Hair follicle dermal papilla cell (primary cell): Measurements from ENCODE around the gene CEP72. TPM values are rescaled to one million over a fixed set of nuclear protein-coding genes. Genes with fewer than 3 reads are reported as not detected.

Source experiments
- total RNA-seq: library from RNA; depleted of rRNA; stranded (reverse); fragments of >200 nt; gene quantifications from 2 replicates; pipeline ENCODE4 v1.2.3, GENCODE V29; 2012

Gene CEP72
- total RNA-seq: 1.5 and 2.1 TPM in 2 replicates

DNA sequence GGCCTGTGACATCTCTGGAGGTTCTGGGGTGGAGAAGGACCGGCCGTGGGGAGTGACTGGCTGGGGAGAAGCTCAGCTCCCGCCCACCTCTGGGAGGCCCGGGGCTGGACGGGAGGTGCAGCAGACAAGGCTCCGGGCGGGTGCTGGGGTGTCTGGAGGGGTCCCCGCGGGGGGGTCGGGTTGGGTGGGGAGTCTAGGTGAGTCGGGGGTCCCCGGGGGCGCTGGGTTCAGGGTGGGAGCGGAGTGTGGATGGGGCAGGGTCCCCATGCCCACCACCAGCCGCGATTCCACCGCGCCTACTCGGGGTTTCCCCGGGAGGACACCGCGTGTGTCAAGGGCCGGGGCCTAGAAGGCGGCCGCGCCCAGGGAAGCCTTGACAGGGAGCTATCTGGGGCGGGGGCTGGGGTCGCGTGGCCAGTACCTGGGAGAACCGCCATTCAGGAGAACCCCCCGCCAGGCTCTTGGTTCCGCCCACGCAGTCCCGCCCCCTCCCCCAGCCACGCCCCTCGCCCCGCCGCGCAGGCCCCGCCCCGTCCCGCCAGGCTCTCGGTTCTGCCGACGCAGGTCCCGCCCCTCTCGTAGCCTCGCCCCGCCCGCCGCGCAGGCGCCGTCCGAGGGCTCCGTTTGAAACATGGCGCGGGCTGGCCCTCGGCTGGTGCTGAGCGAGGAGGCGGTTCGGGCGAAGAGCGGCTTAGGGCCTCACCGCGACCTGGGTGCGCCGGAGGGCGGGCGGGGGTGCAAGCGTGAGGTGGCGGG is at the start of gene CEP72:
TSS of gene CEP72 (plus strand) at position 610 of the 756 bp plus-strand sequence. CDS start at position 632, 22 bp downstream.

DNA sequence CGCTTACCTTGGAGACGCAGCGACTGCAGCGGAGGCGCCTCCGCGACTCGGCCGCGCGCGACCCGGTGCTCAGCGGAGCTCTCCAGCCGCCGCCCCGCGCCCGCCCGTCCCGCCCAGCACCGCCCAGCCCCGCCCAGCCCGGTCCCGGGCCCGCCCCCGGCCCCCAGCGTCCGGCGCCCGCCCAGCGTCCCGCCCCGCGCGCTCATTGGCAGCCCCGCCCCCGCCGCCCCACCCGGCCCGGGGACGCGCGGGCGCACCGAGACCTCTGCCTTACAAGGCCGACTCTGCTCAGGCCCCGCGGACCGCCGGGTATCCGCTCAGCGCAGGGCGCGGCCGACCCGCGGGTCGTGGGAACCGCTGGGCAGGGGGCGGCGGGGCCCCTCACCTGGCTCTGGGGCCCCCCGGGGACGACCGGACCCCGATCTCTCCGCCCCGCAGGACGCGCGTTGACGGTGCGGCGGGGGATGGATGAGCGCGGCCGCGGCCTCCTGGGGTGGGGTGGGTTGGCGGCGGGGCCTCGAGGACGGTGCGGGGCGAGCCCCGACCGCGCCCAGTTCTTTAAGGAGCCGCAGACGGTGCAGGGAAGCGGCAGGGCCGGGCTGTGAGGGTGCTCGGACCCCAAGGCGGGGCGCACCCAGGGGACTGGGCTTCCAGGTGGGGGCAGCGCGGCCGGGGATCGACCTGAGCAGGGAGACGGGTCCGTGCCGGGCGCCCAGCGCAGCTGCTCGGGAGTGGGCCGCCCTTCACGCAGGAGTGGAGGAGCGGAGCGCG is 81.3 kb downstream of the CEP72 start, which contains the start of gene TPPP:
TSS of gene TPPP (minus strand) at position 82 of the 771 bp plus-strand sequence. CDS start 15,292 bp downstream, outside the sequence.

Other genes with a start within 250 kb of the CEP72 start
- 39.5 and 47.1 TPM in 2 replicates for gene EXOC3, start 169.2 kb upstream of the CEP72 start, total RNA-seq
- 1.2 and 1.3 TPM in 2 replicates for gene SLC9A3, start 87.9 kb upstream of the CEP72 start, total RNA-seq
- under 0.01 and 0.12 TPM in 2 replicates for gene TPPP, start 81.0 kb downstream of the CEP72 start, total RNA-seq
- gene ZDHHC11B, start 172.4 kb downstream of the CEP72 start, total RNA-seq: not detected in 2 replicates
- 0.73 and 0.97 TPM in 2 replicates for gene ZDHHC11, start 238.6 kb downstream of the CEP72 start, total RNA-seq